Testis (tissue), 2 donors: ENCODE results near the gene SCN9A.

Experiments used
- POLR2A ChIP-seq: fragments of 450-650 bp; IDR thresholded peaks from one replicate; pipeline ENCODE4 v1.6.1; 2017; ENCODE audit warnings: antibody characterized with exemption, mild to moderate bottlenecking, moderate library complexity
- TF ChIP-seq, protein P1 (sequence below), 3 experiments: fragments of 450-650 bp in 2 of 3; fragments of 200-600 bp in 1 of 3; sonication (generic) in 1 of 3; IDR thresholded peaks; one replicate each; pipeline ENCODE4 v1.5.1; 2016 to 2019; ENCODE audit warnings: antibody characterized with exemption in 3 of 3, mild to moderate bottlenecking in 2 of 3, moderate library complexity in 1 of 3

- TF ChIP-seq, protein P1, sequence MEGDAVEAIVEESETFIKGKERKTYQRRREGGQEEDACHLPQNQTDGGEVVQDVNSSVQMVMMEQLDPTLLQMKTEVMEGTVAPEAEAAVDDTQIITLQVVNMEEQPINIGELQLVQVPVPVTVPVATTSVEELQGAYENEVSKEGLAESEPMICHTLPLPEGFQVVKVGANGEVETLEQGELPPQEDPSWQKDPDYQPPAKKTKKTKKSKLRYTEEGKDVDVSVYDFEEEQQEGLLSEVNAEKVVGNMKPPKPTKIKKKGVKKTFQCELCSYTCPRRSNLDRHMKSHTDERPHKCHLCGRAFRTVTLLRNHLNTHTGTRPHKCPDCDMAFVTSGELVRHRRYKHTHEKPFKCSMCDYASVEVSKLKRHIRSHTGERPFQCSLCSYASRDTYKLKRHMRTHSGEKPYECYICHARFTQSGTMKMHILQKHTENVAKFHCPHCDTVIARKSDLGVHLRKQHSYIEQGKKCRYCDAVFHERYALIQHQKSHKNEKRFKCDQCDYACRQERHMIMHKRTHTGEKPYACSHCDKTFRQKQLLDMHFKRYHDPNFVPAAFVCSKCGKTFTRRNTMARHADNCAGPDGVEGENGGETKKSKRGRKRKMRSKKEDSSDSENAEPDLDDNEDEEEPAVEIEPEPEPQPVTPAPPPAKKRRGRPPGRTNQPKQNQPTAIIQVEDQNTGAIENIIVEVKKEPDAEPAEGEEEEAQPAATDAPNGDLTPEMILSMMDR (IDR thresholded peaks at IDR 0.05) = no peak
- TF ChIP-seq POLR2A = no peak
Measured at GRCh38 chr2:166351319-166351718, 24.4 kb downstream of the SCN9A start.
